Hepatocyte (in vitro differentiated cells): ENCODE data around the gene CORO1C. TPM values are rescaled to one million over a fixed set of nuclear protein-coding genes. Genes with fewer than 3 reads are reported as not detected.

Experiments used
- DNase-seq: peaks from one replicate; pipeline ENCODE4 v3.0.0-alpha.2; 2016; ENCODE audit warnings: low spot score
- H2AFZ ChIP-seq: fragments of 200-600 bp; sonication (generic); 2 replicates; pipeline ENCODE4 v1.6.0; 2016; ENCODE audit warnings: antibody characterized with exemption, mild to moderate bottlenecking
- H3K27ac ChIP-seq: fragments of 200-600 bp; sonication (generic); 2 replicates; pipeline ENCODE4 v1.5.1; 2016; ENCODE audit warnings: mild to moderate bottlenecking
- H3K27me3 ChIP-seq: fragments of 200-600 bp; sonication (generic); 2 replicates; pipeline ENCODE4 v1.6.1; 2016
- H3K36me3 ChIP-seq: fragments of 200-600 bp; sonication (generic); replicated peaks from 2 replicates; pipeline ENCODE4 v1.5.1; 2016; ENCODE audit warnings: low read depth; ENCODE audit not compliant: insufficient read depth
- H3K4me1 ChIP-seq: fragments of 200-600 bp; sonication (generic); 2 replicates; pipeline ENCODE4 v1.5.1; 2016; ENCODE audit warnings: mild to moderate bottlenecking, moderate library complexity; ENCODE audit not compliant: insufficient read depth
- H3K4me2 ChIP-seq: fragments of 200-600 bp; sonication (generic); 2 replicates; pipeline ENCODE4 v1.6.0; 2016
- H3K4me3 ChIP-seq: fragments of 200-600 bp; sonication (generic); 2 replicates; pipeline ENCODE4 v1.5.1; 2016; ENCODE audit warnings: mild to moderate bottlenecking
- H3K79me2 ChIP-seq: fragments of 200-600 bp; sonication (generic); 2 replicates; pipeline ENCODE4 v1.6.0; 2017; ENCODE audit warnings: mild to moderate bottlenecking
- H3K9me2 ChIP-seq: fragments of 200-600 bp; sonication (generic); replicated peaks from 2 replicates; pipeline ENCODE4 v1.6.0; 2017; ENCODE audit warnings: mild to moderate bottlenecking; ENCODE audit not compliant: insufficient read depth
- H3K9me3 ChIP-seq: fragments of 200-600 bp; sonication (generic); 2 replicates; pipeline ENCODE4 v1.5.1; 2016; ENCODE audit warnings: low read depth, mild to moderate bottlenecking
- H4K20me1 ChIP-seq: fragments of 200-600 bp; sonication (generic); 2 replicates; pipeline ENCODE4 v1.6.0; 2016; ENCODE audit warnings: mild to moderate bottlenecking; ENCODE audit not compliant: insufficient read depth, poor library complexity, severe bottlenecking
- EZH2 ChIP-seq: fragments of 200-600 bp; sonication (generic); IDR thresholded peaks from 2 replicates; pipeline ENCODE4 v1.6.1; 2016; ENCODE audit warnings: antibody characterized with exemption, mild to moderate bottlenecking, borderline replicate concordance
- EZH2phosphoT487 ChIP-seq: fragments of 200-600 bp; sonication (generic); IDR thresholded peaks from one replicate; pipeline ENCODE4 v1.6.1; 2018; ENCODE audit warnings: antibody characterized with exemption, mild to moderate bottlenecking, low read depth, moderate library complexity; ENCODE audit not compliant: unreplicated experiment, severe bottlenecking
- WGBS: methylation state at CpG from one replicate; pipeline ENCODE4 v1.1.6; 2016; ENCODE audit warnings: low lambda C conversion rate; ENCODE audit errors: missing lambda C conversion rate; 5-methylcytosine and 5-hydroxymethylcytosine counted together
- polyA plus RNA-seq: library from polyadenylated mRNA; unstranded; fragments of >200 nt; fragmentation: Nextera tagmentation; extraction: Ambion mirVana; gene quantifications from 2 replicates; pipeline ENCODE4 v1.2.1, GENCODE V29; 2016
- total RNA-seq: library from RNA; depleted of rRNA; stranded (reverse); fragments of >200 nt; gene quantifications from 2 replicates; pipeline ENCODE4 v1.2.3, GENCODE V29; 2014
- TF ChIP-seq, protein P1 (sequence below): fragments of 200-600 bp; sonication (generic); IDR thresholded peaks from 2 replicates; pipeline ENCODE4 v1.5.1; 2016; ENCODE audit warnings: antibody characterized with exemption, mild to moderate bottlenecking; ENCODE audit not compliant: poor library complexity

Gene CORO1C
- total and polyA plus RNA-seq, 2 experiments from 2014 or later = 110 to 137 TPM

- no peaks in the 10 kb centered on the region for H3K9me2 ChIP-seq
- no peak overlapping the region for H2AFZ ChIP-seq
- no peak overlapping the region for H3K4me3 ChIP-seq
- H3K36me3 ChIP-seq = no peaks in the 10 kb centered on the region
- no peak for DNase-seq
- H4K20me1 ChIP-seq = no peaks in the 10 kb centered on the region
- 94% methylated on average over 6 of the region's 6 CpGs for WGBS
- H3K27ac ChIP-seq = peak overlapping the region; percentile 96
- TF ChIP-seq EZH2 (no peak), EZH2phosphoT487 (no peak)
- TF ChIP-seq, protein P1, sequence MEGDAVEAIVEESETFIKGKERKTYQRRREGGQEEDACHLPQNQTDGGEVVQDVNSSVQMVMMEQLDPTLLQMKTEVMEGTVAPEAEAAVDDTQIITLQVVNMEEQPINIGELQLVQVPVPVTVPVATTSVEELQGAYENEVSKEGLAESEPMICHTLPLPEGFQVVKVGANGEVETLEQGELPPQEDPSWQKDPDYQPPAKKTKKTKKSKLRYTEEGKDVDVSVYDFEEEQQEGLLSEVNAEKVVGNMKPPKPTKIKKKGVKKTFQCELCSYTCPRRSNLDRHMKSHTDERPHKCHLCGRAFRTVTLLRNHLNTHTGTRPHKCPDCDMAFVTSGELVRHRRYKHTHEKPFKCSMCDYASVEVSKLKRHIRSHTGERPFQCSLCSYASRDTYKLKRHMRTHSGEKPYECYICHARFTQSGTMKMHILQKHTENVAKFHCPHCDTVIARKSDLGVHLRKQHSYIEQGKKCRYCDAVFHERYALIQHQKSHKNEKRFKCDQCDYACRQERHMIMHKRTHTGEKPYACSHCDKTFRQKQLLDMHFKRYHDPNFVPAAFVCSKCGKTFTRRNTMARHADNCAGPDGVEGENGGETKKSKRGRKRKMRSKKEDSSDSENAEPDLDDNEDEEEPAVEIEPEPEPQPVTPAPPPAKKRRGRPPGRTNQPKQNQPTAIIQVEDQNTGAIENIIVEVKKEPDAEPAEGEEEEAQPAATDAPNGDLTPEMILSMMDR = no peak
- no peaks in the 10 kb centered on the region for H3K27me3 ChIP-seq
- H3K79me2 ChIP-seq = peaks cover 71% of the 10 kb centered on the region
- peaks cover 47% of the 10 kb centered on the region for H3K4me1 ChIP-seq
- H3K4me2 ChIP-seq = no peak overlapping the region
- H3K9me3 ChIP-seq = no peaks in the 10 kb centered on the region
These were observed 38.1 kb downstream of the CORO1C start for GRCh38 chr12:108693186-108693730.

GRCh38 chr12:108691998-108692808 is 39.1 kb downstream of the CORO1C start:
- Histone ChIP-seq H3K79me2 (peaks cover 70% of the 10 kb centered on the region), H2AFZ (no peak overlapping the region), H3K4me1 (peaks cover 47% of the 10 kb centered on the region), H3K36me3 (no peaks in the 10 kb centered on the region), H3K4me2 (peak overlapping the region; percentile 62), H3K27ac (peak overlapping the region; percentile 96), H3K4me3 (no peak overlapping the region), H3K9me3 (no peaks in the 10 kb centered on the region), H4K20me1 (no peaks in the 10 kb centered on the region), H3K9me2 (no peaks in the 10 kb centered on the region), H3K27me3 (no peaks in the 10 kb centered on the region)
- TF ChIP-seq EZH2phosphoT487 (no peak), EZH2 (no peak)
- TF ChIP-seq, protein P1 = no peak
- DNase-seq = peak; percentile 19
- WGBS = 42% methylated on average over 9 of the region's 9 CpGs

DNA sequence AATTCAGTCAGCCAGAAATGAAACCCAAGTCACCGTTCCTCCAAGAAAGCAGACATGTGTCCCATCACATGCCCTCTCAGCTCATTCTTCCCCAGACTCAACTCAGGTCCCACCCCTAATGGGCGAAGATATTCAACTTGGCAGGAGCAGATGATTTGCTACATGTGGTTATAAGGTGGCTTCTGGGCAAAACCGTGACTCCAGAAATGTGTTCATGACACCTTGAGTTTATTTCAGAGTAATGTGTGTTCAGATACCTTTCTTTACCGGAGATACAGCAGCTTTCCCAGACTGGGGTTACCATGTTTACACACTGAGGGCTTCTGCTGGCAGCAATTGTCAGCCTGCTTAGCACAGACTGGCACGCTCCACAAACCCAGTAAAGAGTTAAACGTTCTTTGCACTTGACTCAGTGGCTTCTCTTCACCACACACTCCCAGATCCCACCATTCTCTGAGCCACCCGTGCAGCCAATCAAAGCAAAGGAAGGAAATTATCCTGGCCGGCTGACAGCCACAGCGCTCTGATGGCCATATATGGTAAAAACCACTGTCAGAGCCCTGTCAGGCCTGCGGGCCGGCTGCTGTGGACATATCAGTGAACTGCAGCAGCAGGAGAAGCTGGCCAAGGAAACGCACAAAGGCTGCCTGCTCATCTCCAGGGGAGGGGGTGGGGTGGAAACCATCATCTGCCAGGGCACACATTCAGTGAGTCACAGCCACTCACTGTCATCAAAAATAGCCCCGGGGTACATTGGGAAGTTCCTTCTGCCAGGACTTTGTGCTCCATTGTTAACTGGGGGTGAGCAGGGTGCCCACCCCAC is 39.9 kb downstream of the CORO1C start:
- Histone ChIP-seq H3K79me2 (peaks cover 70% of the 10 kb centered on the region), H4K20me1 (no peaks in the 10 kb centered on the region), H3K27ac (peak overlapping the region; percentile 96), H3K27me3 (no peaks in the 10 kb centered on the region), H2AFZ (no peak overlapping the region), H3K4me3 (no peak overlapping the region), H3K4me2 (peak overlapping the region; percentile 67), H3K4me1 (peaks cover 42% of the 10 kb centered on the region), H3K36me3 (no peaks in the 10 kb centered on the region), H3K9me2 (no peaks in the 10 kb centered on the region), H3K9me3 (no peaks in the 10 kb centered on the region)
- WGBS = 18% methylated on average over 13 of the region's 13 CpGs
- peak; percentile 96 for DNase-seq
- TF ChIP-seq, protein P1 = no peak
- TF ChIP-seq EZH2phosphoT487 (no peak), EZH2 (no peak)
